ENCODE results near the gene ALDH1B1.
"Not testable (repeated sequence)": the region's sequence is repeated elsewhere in the genome, so short reads cannot be mapped to it uniquely, and the experiment has no call there.

Gene ALDH1B1

GRCh38 chr9:38362852-38363588 is 29.5 kb upstream of the ALDH1B1 start:
- DNase-seq: no peak

- no peak for DNase-seq
Measured at GRCh38 chr9:38363589-38363925, 28.9 kb upstream of the ALDH1B1 start.

- DNase-seq: no peak
Measured at GRCh38 chr9:38367898-38368297, 24.6 kb upstream of the ALDH1B1 start.

- no peak for DNase-seq
Measured at GRCh38 chr9:38368731-38369130, 23.8 kb upstream of the ALDH1B1 start.

- no peak for DNase-seq
Measured at GRCh38 chr9:38370176-38370575, 22.3 kb upstream of the ALDH1B1 start.

- DNase-seq: no peak
Measured at GRCh38 chr9:38371495-38371894, 21.0 kb upstream of the ALDH1B1 start.

- DNase-seq: no peak
Measured at GRCh38 chr9:38372762-38373619, 19.5 kb upstream of the ALDH1B1 start.

GRCh38 chr9:38373679-38374078 is 18.8 kb upstream of the ALDH1B1 start:
- no peak for DNase-seq

GRCh38 chr9:38374847-38375571 is 17.5 kb upstream of the ALDH1B1 start:
- DNase-seq: no peak

- DNase-seq: no peak
Measured at GRCh38 chr9:38375572-38375963, 16.9 kb upstream of the ALDH1B1 start.

GRCh38 chr9:38376021-38376670 is 16.4 kb upstream of the ALDH1B1 start:
- DNase-seq: no peak

GRCh38 chr9:38377336-38378083 is 15.0 kb upstream of the ALDH1B1 start:
- DNase-seq: not testable (repeated sequence)

GRCh38 chr9:38380230-38380871 is 12.2 kb upstream of the ALDH1B1 start:
- no peak for DNase-seq

- DNase-seq: no peak
Measured at GRCh38 chr9:38380872-38381534, 11.5 kb upstream of the ALDH1B1 start.

GRCh38 chr9:38382141-38382540 is 10.4 kb upstream of the ALDH1B1 start:
- no peak for DNase-seq

- no peak for DNase-seq
Measured at GRCh38 chr9:38384990-38385848, 7.3 kb upstream of the ALDH1B1 start.

- DNase-seq: no peak
Measured at GRCh38 chr9:38385896-38386295, 6.6 kb upstream of the ALDH1B1 start.

- DNase-seq: no peak
Measured at GRCh38 chr9:38386319-38386895, 6.1 kb upstream of the ALDH1B1 start.

- DNase-seq: no peak
Measured at GRCh38 chr9:38387066-38387465, 5.4 kb upstream of the ALDH1B1 start.

GRCh38 chr9:38387751-38388150 is 4.8 kb upstream of the ALDH1B1 start:
- no peak for DNase-seq
